ENCODE measurements around the gene STAT2. TPM values are rescaled to one million over a fixed set of nuclear protein-coding genes. Genes with fewer than 3 reads are reported as not detected.

The STAT2 gene
- total and polyA plus RNA-seq, 2 of the 13 experiments (the other 11 are each of a cell fraction or from before 2014, with no cell fraction given), result 43.5 to 84.6 TPM

DNA sequence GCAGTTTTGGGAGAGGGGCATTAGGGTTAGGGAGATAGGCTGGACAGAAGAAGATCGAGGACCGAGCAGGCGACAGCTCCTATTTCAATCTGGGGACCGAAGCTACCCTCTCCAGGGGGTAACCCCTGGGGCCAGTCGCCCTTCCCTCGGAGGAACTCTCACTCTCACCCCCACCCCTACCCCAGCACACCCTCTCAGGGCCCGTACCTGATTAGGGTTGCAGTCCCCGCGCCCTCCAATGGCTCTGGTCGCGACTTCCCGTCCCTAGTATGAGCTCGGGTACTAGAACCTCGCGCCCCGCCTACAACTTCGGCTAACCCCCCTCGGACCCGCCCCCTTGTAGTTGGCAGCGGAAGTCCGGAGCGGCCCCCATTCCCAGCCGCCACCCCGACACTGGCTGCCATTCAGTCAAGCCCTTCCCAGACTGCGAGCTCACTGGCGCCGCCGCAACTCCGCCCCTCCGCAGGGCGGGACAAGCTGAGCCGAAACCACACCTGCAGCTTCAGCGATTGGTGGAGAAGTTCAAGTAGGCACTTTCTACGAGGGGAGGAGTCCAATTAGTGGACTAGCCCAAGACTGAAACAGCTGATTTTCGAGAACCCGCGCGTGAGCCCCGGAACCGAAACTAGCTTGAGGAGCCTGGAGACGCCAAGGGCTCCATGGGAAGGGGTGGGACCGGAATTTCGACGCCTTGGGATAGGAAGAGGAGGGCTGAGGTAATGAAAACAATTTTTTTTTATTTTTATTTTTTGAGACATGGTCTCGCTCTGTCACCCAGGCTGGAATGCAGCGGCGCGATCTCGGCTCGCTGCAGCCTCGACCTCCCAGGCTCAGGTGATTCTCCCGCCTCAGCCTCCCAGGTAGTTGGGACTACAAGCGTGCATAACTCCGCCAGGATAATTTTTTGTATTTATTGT lies at the start of gene STAT2 (continued):
- TF ChIP-seq, protein P1, sequence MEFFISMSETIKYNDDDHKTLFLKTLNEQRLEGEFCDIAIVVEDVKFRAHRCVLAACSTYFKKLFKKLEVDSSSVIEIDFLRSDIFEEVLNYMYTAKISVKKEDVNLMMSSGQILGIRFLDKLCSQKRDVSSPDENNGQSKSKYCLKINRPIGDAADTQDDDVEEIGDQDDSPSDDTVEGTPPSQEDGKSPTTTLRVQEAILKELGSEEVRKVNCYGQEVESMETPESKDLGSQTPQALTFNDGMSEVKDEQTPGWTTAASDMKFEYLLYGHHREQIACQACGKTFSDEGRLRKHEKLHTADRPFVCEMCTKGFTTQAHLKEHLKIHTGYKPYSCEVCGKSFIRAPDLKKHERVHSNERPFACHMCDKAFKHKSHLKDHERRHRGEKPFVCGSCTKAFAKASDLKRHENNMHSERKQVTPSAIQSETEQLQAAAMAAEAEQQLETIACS (CRISPR knock-in tag; IDR thresholded peaks at IDR 0.05), result 0 out of 2 replicates have a peak, but pooled peaks have one; percentile 19
- TF ChIP-seq NCOR1 (IDR thresholded peaks at IDR 0.05; ENCODE audit: borderline replicate concordance, low read length) (peak; percentile 83), XBP1 (CRISPR knock-in tag; IDR thresholded peaks at IDR 0.05) (no peak), ZNF605 (CRISPR knock-in tag; IDR thresholded peaks at IDR 0.05) (peak; percentile 61; the same call in 1 of the 2 replicates), IKZF1 (IDR thresholded peaks at IDR 0.05) (no peak), KLF12 (CRISPR knock-in tag; IDR thresholded peaks at IDR 0.05; ENCODE audit: borderline replicate concordance) (peak; percentile 44; the same call in 1 of the 2 replicates), ZNF883 (CRISPR knock-in tag; IDR thresholded peaks at IDR 0.05; ENCODE audit: not compliant biosample characterization) (peak; percentile 46), REPIN1 (CRISPR knock-in tag; IDR thresholded peaks at IDR 0.05; ENCODE audit: borderline replicate concordance, low read depth) (peak; percentile 63; the same call in 1 of the 2 replicates), ZNF549 (CRISPR knock-in tag; IDR thresholded peaks at IDR 0.05) (no peak), MAFG (CRISPR knock-in tag; IDR thresholded peaks at IDR 0.05) (no peak), TOE1 (CRISPR knock-in tag; IDR thresholded peaks at IDR 0.05) (no peak), MED13 (CRISPR knock-in tag; IDR thresholded peaks at IDR 0.05) (no peak), ZNF615 (CRISPR knock-in tag; IDR thresholded peaks at IDR 0.05; ENCODE audit: borderline replicate concordance) (no peak), ZEB1 (IDR thresholded peaks at IDR 0.05; ENCODE audit: insufficient replicate concordance, low read depth) (peak; percentile 32)
- TF ChIP-seq, protein P2, sequence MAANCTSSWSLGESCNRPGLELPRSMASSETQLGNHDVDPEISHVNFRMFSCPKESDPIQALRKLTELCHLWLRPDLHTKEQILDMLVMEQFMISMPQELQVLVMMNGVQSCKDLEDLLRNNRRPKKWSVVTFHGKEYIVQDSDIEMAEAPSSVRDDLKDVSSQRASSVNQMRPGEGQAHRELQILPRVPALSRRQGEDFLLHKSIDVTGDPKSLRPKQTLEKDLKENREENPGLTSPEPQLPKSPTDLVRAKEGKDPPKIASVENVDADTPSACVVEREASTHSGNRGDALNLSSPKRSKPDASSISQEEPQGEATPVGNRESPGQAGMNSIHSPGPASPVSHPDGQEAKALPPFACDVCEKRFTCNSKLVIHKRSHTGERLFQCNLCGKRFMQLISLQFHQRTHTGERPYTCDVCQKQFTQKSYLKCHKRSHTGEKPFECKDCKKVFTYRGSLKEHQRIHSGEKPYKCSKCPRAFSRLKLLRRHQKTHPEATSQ (CRISPR knock-in tag; IDR thresholded peaks at IDR 0.05; ENCODE audit: borderline replicate concordance), result no peak
- TF ChIP-seq, protein P3, sequence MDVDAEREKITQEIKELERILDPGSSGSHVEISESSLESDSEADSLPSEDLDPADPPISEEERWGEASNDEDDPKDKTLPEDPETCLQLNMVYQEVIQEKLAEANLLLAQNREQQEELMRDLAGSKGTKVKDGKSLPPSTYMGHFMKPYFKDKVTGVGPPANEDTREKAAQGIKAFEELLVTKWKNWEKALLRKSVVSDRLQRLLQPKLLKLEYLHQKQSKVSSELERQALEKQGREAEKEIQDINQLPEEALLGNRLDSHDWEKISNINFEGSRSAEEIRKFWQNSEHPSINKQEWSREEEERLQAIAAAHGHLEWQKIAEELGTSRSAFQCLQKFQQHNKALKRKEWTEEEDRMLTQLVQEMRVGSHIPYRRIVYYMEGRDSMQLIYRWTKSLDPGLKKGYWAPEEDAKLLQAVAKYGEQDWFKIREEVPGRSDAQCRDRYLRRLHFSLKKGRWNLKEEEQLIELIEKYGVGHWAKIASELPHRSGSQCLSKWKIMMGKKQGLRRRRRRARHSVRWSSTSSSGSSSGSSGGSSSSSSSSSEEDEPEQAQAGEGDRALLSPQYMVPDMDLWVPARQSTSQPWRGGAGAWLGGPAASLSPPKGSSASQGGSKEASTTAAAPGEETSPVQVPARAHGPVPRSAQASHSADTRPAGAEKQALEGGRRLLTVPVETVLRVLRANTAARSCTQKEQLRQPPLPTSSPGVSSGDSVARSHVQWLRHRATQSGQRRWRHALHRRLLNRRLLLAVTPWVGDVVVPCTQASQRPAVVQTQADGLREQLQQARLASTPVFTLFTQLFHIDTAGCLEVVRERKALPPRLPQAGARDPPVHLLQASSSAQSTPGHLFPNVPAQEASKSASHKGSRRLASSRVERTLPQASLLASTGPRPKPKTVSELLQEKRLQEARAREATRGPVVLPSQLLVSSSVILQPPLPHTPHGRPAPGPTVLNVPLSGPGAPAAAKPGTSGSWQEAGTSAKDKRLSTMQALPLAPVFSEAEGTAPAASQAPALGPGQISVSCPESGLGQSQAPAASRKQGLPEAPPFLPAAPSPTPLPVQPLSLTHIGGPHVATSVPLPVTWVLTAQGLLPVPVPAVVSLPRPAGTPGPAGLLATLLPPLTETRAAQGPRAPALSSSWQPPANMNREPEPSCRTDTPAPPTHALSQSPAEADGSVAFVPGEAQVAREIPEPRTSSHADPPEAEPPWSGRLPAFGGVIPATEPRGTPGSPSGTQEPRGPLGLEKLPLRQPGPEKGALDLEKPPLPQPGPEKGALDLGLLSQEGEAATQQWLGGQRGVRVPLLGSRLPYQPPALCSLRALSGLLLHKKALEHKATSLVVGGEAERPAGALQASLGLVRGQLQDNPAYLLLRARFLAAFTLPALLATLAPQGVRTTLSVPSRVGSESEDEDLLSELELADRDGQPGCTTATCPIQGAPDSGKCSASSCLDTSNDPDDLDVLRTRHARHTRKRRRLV (CRISPR knock-in tag; IDR thresholded peaks at IDR 0.05), result no peak
- TF ChIP-seq, protein P4, sequence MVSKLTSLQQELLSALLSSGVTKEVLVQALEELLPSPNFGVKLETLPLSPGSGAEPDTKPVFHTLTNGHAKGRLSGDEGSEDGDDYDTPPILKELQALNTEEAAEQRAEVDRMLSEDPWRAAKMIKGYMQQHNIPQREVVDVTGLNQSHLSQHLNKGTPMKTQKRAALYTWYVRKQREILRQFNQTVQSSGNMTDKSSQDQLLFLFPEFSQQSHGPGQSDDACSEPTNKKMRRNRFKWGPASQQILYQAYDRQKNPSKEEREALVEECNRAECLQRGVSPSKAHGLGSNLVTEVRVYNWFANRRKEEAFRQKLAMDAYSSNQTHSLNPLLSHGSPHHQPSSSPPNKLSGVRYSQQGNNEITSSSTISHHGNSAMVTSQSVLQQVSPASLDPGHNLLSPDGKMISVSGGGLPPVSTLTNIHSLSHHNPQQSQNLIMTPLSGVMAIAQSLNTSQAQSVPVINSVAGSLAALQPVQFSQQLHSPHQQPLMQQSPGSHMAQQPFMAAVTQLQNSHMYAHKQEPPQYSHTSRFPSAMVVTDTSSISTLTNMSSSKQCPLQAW (CRISPR knock-in tag; IDR thresholded peaks at IDR 0.05), result peak; percentile 92
- TF ChIP-seq, protein P5, sequence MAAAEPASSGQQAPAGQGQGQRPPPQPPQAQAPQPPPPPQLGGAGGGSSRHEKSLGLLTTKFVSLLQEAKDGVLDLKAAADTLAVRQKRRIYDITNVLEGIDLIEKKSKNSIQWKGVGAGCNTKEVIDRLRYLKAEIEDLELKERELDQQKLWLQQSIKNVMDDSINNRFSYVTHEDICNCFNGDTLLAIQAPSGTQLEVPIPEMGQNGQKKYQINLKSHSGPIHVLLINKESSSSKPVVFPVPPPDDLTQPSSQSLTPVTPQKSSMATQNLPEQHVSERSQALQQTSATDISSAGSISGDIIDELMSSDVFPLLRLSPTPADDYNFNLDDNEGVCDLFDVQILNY (CRISPR knock-in tag; conservative IDR thresholded peaks at IDR 0.05), result peak; percentile 62; the same call in 1 of the 2 replicates
